NCI-H774 (cell line): Measurements from ENCODE around the gene TMEM163.

Experiments
- DNase-seq: peaks from one replicate; lab custom pipeline; 2025; lab: John Stamatoyannopoulos, UW

The TMEM163 gene

GRCh38 chr2:134457765-134458472 is 260.9 kb downstream of the TMEM163 start:
- no peak for DNase-seq

- no peak for DNase-seq
These were observed 261.4 kb downstream of the TMEM163 start for GRCh38 chr2:134457353-134457752.

DNA sequence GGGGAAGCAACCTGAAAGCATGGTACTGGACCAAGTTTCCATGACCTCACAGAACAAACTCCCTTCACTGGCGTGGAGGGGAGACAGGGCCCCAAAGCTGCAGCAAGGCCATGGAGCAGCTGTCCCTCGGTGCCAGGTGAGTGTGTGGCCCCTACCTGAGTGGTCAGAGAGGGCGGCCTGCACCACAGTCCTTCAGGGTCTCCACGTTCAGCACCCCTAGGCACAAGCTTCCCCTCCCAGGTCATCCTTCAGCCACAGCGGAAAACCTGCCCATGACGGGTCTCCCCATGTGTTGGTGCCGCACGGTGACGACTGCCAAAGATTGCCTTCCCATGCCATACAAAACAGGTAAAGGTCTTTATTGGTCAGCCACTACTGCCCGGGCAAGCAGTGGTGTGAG is 263.4 kb downstream of the TMEM163 start:
- DNase-seq: no peak

GRCh38 chr2:134454931-134455330 is 263.9 kb downstream of the TMEM163 start:
- DNase-seq: no peak

DNA sequence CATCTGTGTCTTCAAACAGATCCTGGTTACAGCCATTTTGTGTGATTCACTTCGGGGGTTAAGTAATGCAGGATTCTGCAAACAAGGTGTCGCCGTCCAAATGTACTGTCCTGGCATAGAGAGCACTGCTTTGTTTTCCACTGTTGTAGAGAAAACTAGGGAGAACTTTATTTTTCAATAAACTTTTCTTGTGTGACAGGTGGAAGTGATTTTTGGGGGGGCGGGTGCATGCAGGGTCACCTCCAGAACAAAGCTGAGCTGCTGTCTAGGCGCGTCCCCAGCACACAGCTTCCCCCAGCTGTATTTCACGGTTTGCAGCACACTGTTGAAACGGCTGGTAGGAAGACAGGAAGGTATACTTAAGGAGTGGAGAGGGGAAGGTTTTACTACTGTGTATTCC is 264.4 kb downstream of the TMEM163 start:
- no peak for DNase-seq

GRCh38 chr2:134453973-134454372 is 264.8 kb downstream of the TMEM163 start:
- no peak for DNase-seq

- DNase-seq: no peak
These were observed 265.3 kb downstream of the TMEM163 start for GRCh38 chr2:134453476-134453875.

DNA sequence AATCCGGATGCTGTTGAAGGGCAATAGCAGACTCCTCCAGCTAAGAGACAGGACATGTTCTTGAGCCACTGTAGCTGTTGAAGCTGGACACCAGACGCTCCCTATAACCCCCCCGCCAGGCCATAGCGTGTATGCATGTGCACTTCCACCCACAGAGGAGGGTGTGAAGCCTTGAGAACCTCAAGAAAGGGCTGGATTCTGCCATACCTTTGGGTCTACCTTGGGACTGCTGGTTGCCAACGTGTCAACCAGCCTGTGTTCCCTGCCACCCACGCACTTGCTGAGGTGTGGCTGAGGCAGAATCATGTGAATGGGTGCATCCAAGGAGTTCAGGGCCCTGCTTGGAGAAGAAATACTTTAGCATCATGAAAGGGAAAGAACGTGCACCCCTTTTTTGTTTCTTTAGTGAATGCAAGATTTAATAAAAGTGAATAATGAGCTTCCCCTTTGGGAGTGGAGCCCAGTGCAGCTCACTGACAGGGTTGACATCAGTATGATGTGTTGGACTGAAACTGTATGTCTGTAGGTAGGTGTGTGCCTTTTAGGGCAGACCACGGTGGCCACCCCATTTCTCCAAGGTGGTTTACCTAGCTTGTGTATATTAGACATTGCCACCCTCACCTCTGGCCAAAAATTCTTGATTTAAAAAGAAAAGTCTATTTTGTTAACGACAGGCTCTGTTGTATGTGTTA is 266.6 kb downstream of the TMEM163 start:
- no peak for DNase-seq

DNA sequence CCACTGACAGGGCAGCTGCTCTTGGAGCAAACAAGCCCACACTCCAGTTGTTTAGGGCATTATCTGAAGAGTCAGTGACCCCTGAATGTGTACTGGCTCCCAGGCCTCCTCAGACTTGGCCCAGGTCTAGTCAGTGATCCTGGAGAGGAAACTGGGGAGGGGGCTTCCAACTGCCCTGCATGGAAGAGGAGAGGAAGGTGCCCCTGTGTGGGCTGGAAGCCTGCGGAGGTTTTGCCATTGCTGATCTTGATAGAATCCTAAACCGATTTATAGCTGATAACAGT is 267.5 kb downstream of the TMEM163 start:
- DNase-seq: no peak

DNA sequence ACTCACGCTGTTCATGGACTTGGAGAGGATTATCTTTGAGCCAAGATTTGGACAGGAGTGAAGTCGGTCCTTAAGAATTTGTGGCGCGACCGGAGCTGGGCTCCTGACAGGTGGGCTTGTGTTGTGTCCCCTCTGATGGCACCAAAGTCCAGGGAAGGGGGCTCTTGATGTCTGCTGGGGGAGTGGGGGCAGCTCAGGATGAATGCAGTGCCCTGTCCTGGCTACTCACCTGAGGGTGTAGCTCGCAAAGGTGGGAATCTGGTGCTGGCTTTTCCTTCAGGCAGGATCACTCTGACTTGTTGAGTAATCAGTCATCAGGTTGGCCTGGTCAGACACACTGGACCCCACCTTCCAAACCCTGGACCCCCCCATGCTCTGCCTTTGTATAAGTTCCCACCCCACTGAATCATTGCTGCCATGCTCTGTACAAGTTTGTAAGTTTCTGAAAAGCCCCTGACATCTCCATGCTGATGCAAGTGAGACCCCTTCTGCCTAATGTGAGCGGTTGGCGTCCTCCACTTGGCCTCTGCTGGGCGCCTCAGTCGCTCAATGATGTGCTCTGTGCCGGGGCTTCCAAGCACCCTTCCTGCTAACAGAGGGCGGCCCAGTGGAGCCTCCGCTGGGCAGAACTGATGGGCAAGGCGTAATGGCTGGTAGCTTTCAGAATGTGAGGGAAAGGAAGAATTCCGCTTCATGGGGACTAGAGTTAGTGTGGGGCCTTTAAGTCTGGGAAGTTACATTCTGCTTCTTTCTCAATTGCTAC is 268.9 kb downstream of the TMEM163 start:
- DNase-seq: no peak

- no peak for DNase-seq
These were observed 269.6 kb downstream of the TMEM163 start for GRCh38 chr2:134449157-134449556.

DNA sequence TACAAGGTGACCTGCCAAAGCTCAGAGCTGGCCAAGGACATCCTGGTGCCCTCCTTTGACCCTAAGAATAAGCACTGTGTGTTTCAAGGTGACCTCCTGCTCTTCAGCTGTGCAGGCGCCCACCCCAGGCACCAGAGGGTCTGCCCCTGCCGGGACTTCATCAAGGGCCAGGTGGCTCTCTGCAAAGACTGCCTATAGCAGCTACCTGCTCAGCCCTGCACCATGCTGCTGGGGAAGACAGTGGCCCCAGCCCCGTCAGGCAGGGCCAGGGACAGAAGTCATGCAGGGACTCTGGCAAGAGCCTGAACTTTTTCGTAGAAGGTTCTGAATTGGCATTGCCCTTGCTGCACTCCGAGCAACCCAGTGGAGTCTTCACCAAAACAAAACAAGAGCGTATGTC is 270.1 kb downstream of the TMEM163 start:
- DNase-seq: no peak

- no peak for DNase-seq
These were observed 271.1 kb downstream of the TMEM163 start for GRCh38 chr2:134447669-134448068.

- DNase-seq: no peak
These were observed 272.3 kb downstream of the TMEM163 start for GRCh38 chr2:134446383-134447017.

DNA sequence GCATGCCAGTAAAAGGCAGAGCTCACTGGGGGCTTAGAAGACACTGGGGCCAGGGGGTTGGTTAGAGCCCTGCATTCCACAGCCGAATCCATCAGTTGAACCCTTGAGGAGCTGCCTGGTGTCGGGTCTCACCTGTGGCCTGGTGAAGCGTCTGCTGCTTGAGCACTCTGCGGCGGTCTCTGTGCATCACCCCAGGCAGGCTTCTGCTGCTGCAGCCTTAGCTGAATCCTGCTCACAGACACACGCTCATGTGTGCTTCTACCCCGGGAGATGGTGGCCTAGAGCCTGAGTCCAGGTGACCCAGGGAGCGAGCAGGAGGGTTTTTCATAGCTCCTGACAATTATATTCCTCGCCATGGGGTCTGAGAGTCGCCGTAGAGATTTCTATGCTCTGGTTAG is 272.8 kb downstream of the TMEM163 start:
- no peak for DNase-seq

DNA sequence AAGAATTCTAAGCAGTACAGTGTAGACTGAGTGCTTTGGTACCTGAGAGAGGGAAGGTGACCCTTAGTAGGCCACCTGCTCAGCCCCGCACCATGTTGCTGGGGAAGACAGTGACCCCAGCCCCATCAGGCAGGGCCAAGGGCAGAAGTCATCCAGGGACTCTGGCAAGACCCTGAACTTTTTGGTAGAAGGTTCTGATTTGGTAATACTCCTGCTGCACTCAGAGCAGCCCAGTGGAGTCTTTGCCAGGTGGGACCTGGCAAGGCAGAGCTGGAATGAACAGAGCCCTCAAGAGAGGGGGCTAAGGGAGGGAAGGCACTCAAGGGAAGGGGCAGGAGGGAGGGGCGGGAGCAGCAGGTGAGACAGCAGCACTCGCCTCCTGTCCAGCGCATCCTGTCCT is 273.7 kb downstream of the TMEM163 start:
- no peak for DNase-seq

GRCh38 chr2:134443814-134444480 is 274.9 kb downstream of the TMEM163 start:
- DNase-seq: no peak

GRCh38 chr2:134441153-134441863 is 277.5 kb downstream of the TMEM163 start:
- no peak for DNase-seq

DNA sequence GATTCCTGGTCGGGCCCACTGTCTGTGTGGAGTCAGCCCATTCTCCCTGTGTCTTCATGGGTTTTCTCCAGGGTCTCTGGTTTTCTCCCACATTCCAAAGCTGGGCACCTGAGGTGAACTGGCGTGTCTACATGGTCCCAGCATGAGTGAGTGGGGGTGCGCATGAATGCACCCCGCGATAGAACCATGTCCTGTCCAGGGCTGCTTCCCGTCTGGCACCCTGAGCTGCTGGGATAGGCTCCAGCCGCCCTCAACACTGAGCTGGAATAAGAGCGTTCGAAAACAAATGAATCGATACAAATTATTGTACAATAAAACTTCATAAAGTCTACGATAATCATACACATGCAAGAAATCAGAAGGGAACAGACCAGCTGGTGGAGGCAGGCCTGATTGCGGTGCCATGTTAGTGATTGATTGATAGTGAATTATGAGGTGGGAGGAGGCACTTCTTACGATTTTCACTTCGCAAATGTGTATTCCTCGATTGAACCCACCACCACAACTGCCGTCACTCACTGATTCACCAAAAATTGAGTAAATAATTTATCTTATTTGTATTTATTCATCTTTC is 278.4 kb downstream of the TMEM163 start:
- no peak for DNase-seq

GRCh38 chr2:134438371-134438770 is 280.4 kb downstream of the TMEM163 start:
- DNase-seq: no peak

GRCh38 chr2:134436706-134437105 is 282.1 kb downstream of the TMEM163 start:
- no peak for DNase-seq
